Tibial nerve (tissue), 4 donors: ENCODE measurements around the gene PRRT1B. TPM values are rescaled to one million over a fixed set of nuclear protein-coding genes. Genes with fewer than 3 reads are reported as not detected.

ENCODE experiments used
- DNase-seq, 2 donors: peaks; one replicate each; pipeline ENCODE4 v3.0.0-alpha.2; 2019; ENCODE audit warnings: low spot score in 2 of 2
- H3K27ac ChIP-seq, 4 donors: fragments of 200-600 bp; sonication (generic) in 3 of 4; one replicate each; pipeline ENCODE4 v1.5.1; 2017 to 2019; ENCODE audit warnings: mild to moderate bottlenecking in 1 of 4
- H3K27me3 ChIP-seq, 2 donors: fragments of 200-600 bp; sonication (generic) in 1 of 2; one replicate each; pipeline versions ENCODE4 v1.5.1 to v1.6.0; 2017 to 2019
- H3K36me3 ChIP-seq, 3 donors: fragments of 200-600 bp; sonication (generic); one replicate each; pipeline ENCODE4 v1.5.1; 2018 to 2019
- H3K4me1 ChIP-seq, 4 donors: fragments of 200-600 bp; sonication (generic) in 3 of 4; one replicate each; pipeline ENCODE4 v1.5.1; 2017 to 2019
- H3K4me3 ChIP-seq, 4 donors: fragments of 200-600 bp; sonication (generic) in 3 of 4; one replicate each; pipeline ENCODE4 v1.5.1; 2017 to 2019; ENCODE audit warnings: mild to moderate bottlenecking in 1 of 4, moderate library complexity in 1 of 4
- H3K9me3 ChIP-seq, 4 donors: fragments of 200-600 bp; sonication (generic) in 3 of 4; one replicate each; pipeline ENCODE4 v1.5.1; 2017 to 2019
- CTCF ChIP-seq, 5 experiments: fragments of 200-600 bp in 3 of 5; fragments of 450-650 bp in 2 of 5; sonication (generic) in 3 of 5; IDR thresholded peaks; one replicate each; pipeline ENCODE4 v1.5.1; 2016 to 2019; ENCODE audit warnings: antibody characterized with exemption in 5 of 5, mild to moderate bottlenecking in 3 of 5, moderate library complexity in 2 of 5
- EP300 ChIP-seq, 2 donors: sonication (generic); formaldehyde crosslinking; IDR thresholded peaks; one replicate each; pipeline ENCODE4 v1.6.1; 2017; ENCODE audit warnings: antibody characterized with exemption in 2 of 2, mild to moderate bottlenecking in 1 of 2
- POLR2A ChIP-seq, 2 donors: fragments of 450-650 bp; IDR thresholded peaks; one replicate each; pipeline ENCODE4 v1.6.1; 2017; ENCODE audit warnings: antibody characterized with exemption in 2 of 2, mild to moderate bottlenecking in 2 of 2, moderate library complexity in 2 of 2
- WGBS, 2 donors: methylation state at CpG; one replicate each; pipeline ENCODE4 v1.1.5; 2018; 5-methylcytosine and 5-hydroxymethylcytosine counted together
- total RNA-seq, 4 donors: library from RNA; depleted of rRNA; stranded (reverse); fragments of >200 nt; gene quantifications; one replicate each; pipeline ENCODE4 v1.1.0, GENCODE V29; 2016

PRRT1B gene
- total RNA-seq, 4 donors from 2014 or later = not detected

- 91 to 93% methylated on average over 13 to 16 of the region's 16 CpGs for WGBS, 2 donors
- Histone ChIP-seq H3K4me3 (no peak overlapping the region), H3K36me3 (peaks cover 0 to 88% (median 15%) of the 10 kb centered on the region in 3 donors), H3K27me3 (no peaks in the 10 kb centered on the region), H3K27ac (no peak overlapping the region), H3K9me3 (no peaks in the 10 kb centered on the region), H3K4me1 (peaks cover 0 to 4% (median 0%) of the 10 kb centered on the region in 4 donors)
- no peak for DNase-seq
- TF ChIP-seq CTCF (IDR thresholded peaks at IDR 0.05) = no peak
- TF ChIP-seq EP300 (IDR thresholded peaks at IDR 0.05) = no peak
- TF ChIP-seq POLR2A (IDR thresholded peaks at IDR 0.05) = no peak
These were observed 43.9 kb downstream of the PRRT1B start for GRCh38 chr9:131589124-131589711.

GRCh38 chr9:131589993-131590392 lies 44.7 kb downstream of the PRRT1B start:
- no peak overlapping the region for H3K4me3 ChIP-seq
- peaks cover 0 to 4% (median 0%) of the 10 kb centered on the region in 4 donors for H3K4me1 ChIP-seq
- H3K36me3 ChIP-seq = peaks cover 0 to 88% (median 19%) of the 10 kb centered on the region in 3 donors
- no peaks in the 10 kb centered on the region for H3K27me3 ChIP-seq
- H3K27ac ChIP-seq = no peak overlapping the region
- WGBS, 2 donors = 85 to 87% methylated on average over 12 to 14 of the region's 14 CpGs
- TF ChIP-seq CTCF (IDR thresholded peaks at IDR 0.05) = no peak
- TF ChIP-seq POLR2A (IDR thresholded peaks at IDR 0.05) = no peak
- no peak for TF ChIP-seq EP300 (IDR thresholded peaks at IDR 0.05)
- DNase-seq = no peak
- no peaks in the 10 kb centered on the region for H3K9me3 ChIP-seq

GRCh38 chr9:131590449-131590848 lies 45.1 kb downstream of the PRRT1B start:
- peaks cover 0 to 4% (median 0%) of the 10 kb centered on the region in 4 donors for H3K4me1 ChIP-seq
- WGBS, 2 donors = 76 to 81% methylated on average over 13 of the region's 13 CpGs
- H3K9me3 ChIP-seq = no peaks in the 10 kb centered on the region
- TF ChIP-seq POLR2A (IDR thresholded peaks at IDR 0.05) (no peak), CTCF (IDR thresholded peaks at IDR 0.05) (no peak), EP300 (IDR thresholded peaks at IDR 0.05) (no peak)
- no peak overlapping the region for H3K27ac ChIP-seq
- no peaks in the 10 kb centered on the region for H3K27me3 ChIP-seq
- H3K36me3 ChIP-seq = peaks cover 0 to 88% (median 19%) of the 10 kb centered on the region in 3 donors
- no peak for DNase-seq
- H3K4me3 ChIP-seq = no peak overlapping the region

GRCh38 chr9:131590907-131591844 lies 45.9 kb downstream of the PRRT1B start:
- TF ChIP-seq CTCF (IDR thresholded peaks at IDR 0.05) (peak; percentile 68 to 95 (median 75)), EP300 (IDR thresholded peaks at IDR 0.05) (peak in 1 of 2 donors; percentile 36), POLR2A (IDR thresholded peaks at IDR 0.05) (no peak)
- H3K36me3 ChIP-seq = peaks cover 0 to 89% (median 19%) of the 10 kb centered on the region in 3 donors
- DNase-seq = peak; percentile 64 to 75
- H3K9me3 ChIP-seq = no peaks in the 10 kb centered on the region
- WGBS, 2 donors = 64 to 71% methylated on average over 19 to 21 of the region's 21 CpGs
- H3K4me1 ChIP-seq = peaks cover 0 to 4% (median 0%) of the 10 kb centered on the region in 4 donors
- H3K27ac ChIP-seq = peak overlapping the region in 1 of 4 donors; percentile 1
- no peaks in the 10 kb centered on the region for H3K27me3 ChIP-seq
- H3K4me3 ChIP-seq = no peak overlapping the region

- 73 to 76% methylated on average over 6 of the region's 6 CpGs for WGBS, 2 donors
- no peaks in the 10 kb centered on the region for H3K27me3 ChIP-seq
- DNase-seq = no peak
- no peaks in the 10 kb centered on the region for H3K9me3 ChIP-seq
- peaks cover 0 to 4% (median 0%) of the 10 kb centered on the region in 4 donors for H3K4me1 ChIP-seq
- TF ChIP-seq CTCF (IDR thresholded peaks at IDR 0.05) (no peak), EP300 (IDR thresholded peaks at IDR 0.05) (no peak), POLR2A (IDR thresholded peaks at IDR 0.05) (no peak)
- no peak overlapping the region for H3K4me3 ChIP-seq
- H3K27ac ChIP-seq = no peak overlapping the region
- peaks cover 0 to 95% (median 19%) of the 10 kb centered on the region in 3 donors for H3K36me3 ChIP-seq
These were observed 46.5 kb downstream of the PRRT1B start for GRCh38 chr9:131591845-131592208.
